Mammary epithelial cell (primary cell): Measurements from ENCODE around the gene GPC6.

Experiments
- CTCF ChIP-seq, 2 donors: IDR thresholded peaks in 1 of 2; conservative IDR thresholded peaks in 1 of 2; 2 replicates each; pipeline ENCODE4 v1.5.1; 2011 to 2012; ENCODE audit warnings: inconsistent platforms in 2 of 2, low read length in 2 of 2, mild to moderate bottlenecking in 2 of 2, control low read depth in 1 of 2, low read depth in 1 of 2; ENCODE audit not compliant: insufficient read depth in 1 of 2; ENCODE audit errors: extremely low read depth in 1 of 2
- EZH2 ChIP-seq: IDR thresholded peaks from 2 replicates; pipeline ENCODE4 v1.6.1; 2012; ENCODE audit warnings: low read length, inconsistent platforms, borderline replicate concordance

- TF ChIP-seq CTCF (conservative IDR thresholded peaks at IDR 0.05 in 1 of 2, IDR thresholded peaks at IDR 0.05 in 1 of 2; ENCODE audit: extremely low read depth in 1 of 2, insufficient read depth in 1 of 2, low read depth in 1 of 2, low read length in 2 of 2) (no peak), EZH2 (no peak)
These were observed 388.2 kb downstream of the GPC6 start for GRCh38 chr13:93614776-93615175.
